Esophagus squamous epithelium (tissue), 5 donors: ENCODE measurements around the gene HNF4A. TPM values are rescaled to one million over a fixed set of nuclear protein-coding genes. Genes with fewer than 3 reads are reported as not detected.

Experiments used
- DNase-seq: peaks from one replicate; lab custom pipeline; 2025; lab: John Stamatoyannopoulos, UW
- H3K27ac ChIP-seq, 4 donors: fragments of 200-600 bp; sonication (generic); one replicate each; pipeline ENCODE4 v1.5.1; 2016 to 2019; ENCODE audit warnings: mild to moderate bottlenecking in 1 of 4
- H3K27me3 ChIP-seq, 4 donors: fragments of 200-600 bp; sonication (generic); 1 replicate in 3 of 4; 2 replicates in 1 of 4; pipeline versions ENCODE4 v1.5.1 to v1.6.0; 2017 to 2021; ENCODE audit warnings: antibody characterized with exemption in 1 of 4
- H3K36me3 ChIP-seq, 3 donors: fragments of 200-600 bp; sonication (generic); one replicate each; pipeline ENCODE4 v1.5.1; 2016 to 2019
- H3K4me1 ChIP-seq, 3 donors: fragments of 200-600 bp; sonication (generic); one replicate each; pipeline ENCODE4 v1.5.1; 2017 to 2019
- H3K4me3 ChIP-seq, 4 donors: fragments of 200-600 bp; sonication (generic); 1 replicate in 3 of 4; 2 replicates in 1 of 4; pipeline ENCODE4 v1.5.1; 2016 to 2019; ENCODE audit warnings: mild to moderate bottlenecking in 2 of 4, moderate library complexity in 1 of 4
- H3K9me3 ChIP-seq, 3 donors: fragments of 200-600 bp; sonication (generic); one replicate each; pipeline ENCODE4 v1.5.1; 2016 to 2019
- POLR2A ChIP-seq, 4 donors: fragments of 450-650 bp; IDR thresholded peaks; one replicate each; pipeline ENCODE4 v1.6.1; 2017; ENCODE audit warnings: antibody characterized with exemption in 4 of 4, mild to moderate bottlenecking in 4 of 4, moderate library complexity in 3 of 4
- WGBS, 2 donors: methylation state at CpG; one replicate each; pipeline ENCODE4 v1.1.5; 2018; 5-methylcytosine and 5-hydroxymethylcytosine counted together
- intact Hi-C: fragments of 100-400 bp; cut with DNase I; formaldehyde crosslinking; loops from one replicate; pipeline ENCODE4 v1.15.0; 2022
- total RNA-seq, 4 donors: library from RNA; depleted of rRNA; stranded (reverse); fragments of >200 nt; gene quantifications; one replicate each; pipeline ENCODE4 v1.1.0, GENCODE V29; 2016
- TF ChIP-seq, protein P1 (sequence below), 6 experiments: fragments of 450-650 bp in 4 of 6; fragments of 200-600 bp in 2 of 6; sonication (generic) in 2 of 6; IDR thresholded peaks; one replicate each; pipeline ENCODE4 v1.5.1; 2016 to 2019; ENCODE audit warnings: antibody characterized with exemption in 6 of 6, mild to moderate bottlenecking in 4 of 6, moderate library complexity in 4 of 6
- donor health status: DM: yes; HTN: yes; CAD: no.

The HNF4A gene
- total RNA-seq, 4 donors from 2014 or later: not detected

DNA sequence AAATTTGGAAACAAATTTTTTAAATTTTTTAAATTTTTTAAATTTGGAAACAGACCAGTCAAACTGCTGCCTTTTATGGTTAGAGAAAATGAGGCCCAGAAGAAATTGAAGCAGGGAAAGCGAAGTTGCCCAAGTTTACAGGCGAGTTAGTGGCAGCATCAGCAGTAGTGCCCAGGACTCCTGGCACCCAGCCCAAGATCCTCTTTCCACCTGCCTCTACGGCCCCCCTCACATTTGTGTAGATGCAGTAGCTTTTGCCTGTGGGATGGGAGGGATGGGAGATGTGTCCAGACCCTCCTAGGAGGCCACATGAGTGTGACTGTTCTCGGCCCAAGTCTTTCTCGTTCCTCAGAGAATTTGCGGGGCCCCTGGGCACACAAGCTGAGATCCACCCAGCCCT lies 49.8 kb downstream of the HNF4A start:
- Histone ChIP-seq H3K36me3 (no peaks in the 10 kb centered on the region), H3K27me3 (peaks cover 0 to 39% (median 0%) of the 10 kb centered on the region in 4 donors), H3K4me3 (no peak overlapping the region), H3K27ac (no peak overlapping the region), H3K9me3 (no peaks in the 10 kb centered on the region), H3K4me1 (peaks cover 0 to 26% (median 0%) of the 10 kb centered on the region in 3 donors)
- intact Hi-C loops: no loop called here
- no peak for DNase-seq
- 50 to 70% methylated on average over 3 to 6 of the region's 6 CpGs for WGBS, 2 donors
- TF ChIP-seq, protein P1, sequence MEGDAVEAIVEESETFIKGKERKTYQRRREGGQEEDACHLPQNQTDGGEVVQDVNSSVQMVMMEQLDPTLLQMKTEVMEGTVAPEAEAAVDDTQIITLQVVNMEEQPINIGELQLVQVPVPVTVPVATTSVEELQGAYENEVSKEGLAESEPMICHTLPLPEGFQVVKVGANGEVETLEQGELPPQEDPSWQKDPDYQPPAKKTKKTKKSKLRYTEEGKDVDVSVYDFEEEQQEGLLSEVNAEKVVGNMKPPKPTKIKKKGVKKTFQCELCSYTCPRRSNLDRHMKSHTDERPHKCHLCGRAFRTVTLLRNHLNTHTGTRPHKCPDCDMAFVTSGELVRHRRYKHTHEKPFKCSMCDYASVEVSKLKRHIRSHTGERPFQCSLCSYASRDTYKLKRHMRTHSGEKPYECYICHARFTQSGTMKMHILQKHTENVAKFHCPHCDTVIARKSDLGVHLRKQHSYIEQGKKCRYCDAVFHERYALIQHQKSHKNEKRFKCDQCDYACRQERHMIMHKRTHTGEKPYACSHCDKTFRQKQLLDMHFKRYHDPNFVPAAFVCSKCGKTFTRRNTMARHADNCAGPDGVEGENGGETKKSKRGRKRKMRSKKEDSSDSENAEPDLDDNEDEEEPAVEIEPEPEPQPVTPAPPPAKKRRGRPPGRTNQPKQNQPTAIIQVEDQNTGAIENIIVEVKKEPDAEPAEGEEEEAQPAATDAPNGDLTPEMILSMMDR (IDR thresholded peaks at IDR 0.05): no peak
- no peak for TF ChIP-seq POLR2A (IDR thresholded peaks at IDR 0.05)

DNA sequence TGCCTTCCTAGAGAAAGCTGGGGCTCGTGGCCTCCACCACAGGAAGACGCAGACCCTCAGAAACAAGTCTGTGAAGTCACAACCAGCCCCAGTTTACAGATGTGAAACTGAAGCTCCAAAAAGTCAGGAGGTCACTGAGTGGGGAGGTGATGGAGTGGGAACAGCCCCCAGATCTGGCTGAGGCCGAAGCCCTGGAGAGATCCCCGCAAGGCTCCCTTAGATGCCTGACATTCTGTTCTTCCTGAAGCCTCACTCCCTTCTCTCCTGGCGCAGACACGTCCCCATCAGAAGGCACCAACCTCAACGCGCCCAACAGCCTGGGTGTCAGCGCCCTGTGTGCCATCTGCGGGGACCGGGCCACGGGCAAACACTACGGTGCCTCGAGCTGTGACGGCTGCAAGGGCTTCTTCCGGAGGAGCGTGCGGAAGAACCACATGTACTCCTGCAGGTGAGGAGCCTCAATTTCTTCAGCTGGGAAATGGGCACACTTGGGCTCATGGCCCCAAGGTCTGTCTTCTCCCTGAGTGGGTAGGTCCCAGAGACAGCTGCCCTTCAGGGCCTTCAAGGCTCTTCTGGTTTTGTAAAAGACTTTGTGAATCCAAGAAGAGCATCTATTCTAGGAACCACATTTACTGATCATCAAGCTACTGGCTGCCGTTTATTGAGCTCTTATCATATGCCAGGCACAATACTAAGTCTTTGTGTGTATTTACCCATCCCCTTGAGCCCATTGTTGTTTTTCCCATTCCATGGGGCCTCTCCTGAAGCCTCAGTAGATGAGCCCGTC lies 50.5 kb downstream of the HNF4A start:
- no peaks in the 10 kb centered on the region for H3K36me3 ChIP-seq
- H3K4me3 ChIP-seq: no peak overlapping the region
- DNase-seq: no peak
- no peaks in the 10 kb centered on the region for H3K9me3 ChIP-seq
- 61 to 82% methylated on average over 8 to 15 of the region's 20 CpGs for WGBS, 2 donors
- peaks cover 0 to 26% (median 0%) of the 10 kb centered on the region in 3 donors for H3K4me1 ChIP-seq
- intact Hi-C loops: no loop called here
- peaks cover 0 to 33% (median 0%) of the 10 kb centered on the region in 4 donors for H3K27me3 ChIP-seq
- no peak overlapping the region for H3K27ac ChIP-seq
- TF ChIP-seq POLR2A (IDR thresholded peaks at IDR 0.05): no peak
- TF ChIP-seq, protein P1 (IDR thresholded peaks at IDR 0.05): no peak

DNA sequence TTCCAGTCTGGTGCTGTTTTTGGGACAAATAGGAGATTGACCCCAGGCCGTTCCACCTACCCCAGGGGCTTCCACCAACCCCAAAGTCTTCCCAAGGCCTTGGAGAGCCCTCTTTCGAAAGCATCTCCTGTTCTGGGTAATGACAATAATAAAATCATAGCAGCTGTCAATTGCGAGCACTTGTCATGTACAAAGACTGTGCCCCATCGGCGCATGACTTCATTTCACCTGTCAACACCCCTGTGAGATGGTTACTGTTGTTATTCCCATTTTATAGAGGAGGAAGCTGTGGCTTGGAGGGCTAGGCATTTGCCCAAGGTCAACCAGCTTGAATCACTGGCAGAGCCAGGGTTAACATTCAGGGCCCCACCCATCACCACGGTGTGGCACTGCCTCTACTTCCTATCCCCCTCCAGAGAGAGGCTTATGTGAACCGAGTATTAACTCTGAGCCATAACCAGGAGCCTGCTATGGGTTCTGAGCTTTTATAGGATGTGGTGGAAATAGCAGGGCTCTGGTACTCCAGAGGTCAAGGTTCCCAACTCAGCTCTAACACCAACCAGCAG lies 51.2 kb downstream of the HNF4A start:
- Histone ChIP-seq H3K36me3 (no peaks in the 10 kb centered on the region), H3K27ac (peak overlapping the region in 3 of 4 donors; percentile 39 to 54 (median 47)), H3K27me3 (peaks cover 0 to 31% (median 0%) of the 10 kb centered on the region in 4 donors), H3K9me3 (no peaks in the 10 kb centered on the region), H3K4me3 (no peak overlapping the region), H3K4me1 (peaks cover 0 to 26% (median 0%) of the 10 kb centered on the region in 3 donors)
- no peak for DNase-seq
- WGBS, 2 donors: 82% methylated on average over 5 of the region's 7 CpGs
- intact Hi-C loops: no loop called here
- TF ChIP-seq, protein P1 (IDR thresholded peaks at IDR 0.05): no peak
- TF ChIP-seq POLR2A (IDR thresholded peaks at IDR 0.05): no peak

DNA sequence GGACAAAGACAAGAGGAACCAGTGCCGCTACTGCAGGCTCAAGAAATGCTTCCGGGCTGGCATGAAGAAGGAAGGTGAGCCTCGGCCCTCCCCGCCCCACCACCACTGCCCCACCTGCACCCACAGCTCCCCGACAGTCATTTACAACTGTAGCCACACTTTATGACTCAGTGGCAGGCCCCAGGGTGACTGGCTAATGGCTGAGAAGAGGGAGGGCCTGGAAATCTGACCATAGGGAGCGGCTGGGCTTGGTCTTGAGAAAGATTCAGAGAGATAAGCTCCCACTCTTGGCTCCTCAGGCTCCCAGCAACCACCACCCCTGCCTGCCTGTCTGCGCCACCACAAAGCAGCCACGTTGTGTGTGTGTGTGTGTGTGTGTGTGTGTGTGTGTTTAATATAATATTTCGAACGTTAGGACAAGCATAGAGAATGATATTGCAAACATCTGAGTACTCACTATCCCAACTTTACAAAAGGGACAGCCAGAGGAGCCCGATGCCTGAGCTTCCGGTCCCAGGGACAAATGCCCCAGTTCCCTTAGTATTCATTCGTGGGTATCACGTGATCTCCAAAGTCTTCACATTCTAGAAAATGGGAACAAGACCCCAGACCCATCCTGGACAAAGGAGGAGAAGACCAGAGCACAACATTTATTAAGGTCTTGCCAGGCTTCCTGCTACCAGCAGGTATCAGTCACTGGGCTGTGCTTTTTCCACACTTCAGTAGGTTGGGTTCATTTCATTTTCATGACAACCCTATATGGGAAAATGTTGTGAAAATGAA lies 52.1 kb downstream of the HNF4A start:
- peaks cover 0 to 26% (median 0%) of the 10 kb centered on the region in 3 donors for H3K4me1 ChIP-seq
- no peak overlapping the region for H3K4me3 ChIP-seq
- H3K27ac ChIP-seq: peak overlapping the region in 3 of 4 donors; percentile 47 to 58 (median 54)
- no peaks in the 10 kb centered on the region for H3K36me3 ChIP-seq
- 47 to 72% methylated on average over 7 to 13 of the region's 14 CpGs for WGBS, 2 donors
- DNase-seq: no peak
- TF ChIP-seq, protein P1 (IDR thresholded peaks at IDR 0.05): no peak
- TF ChIP-seq POLR2A (IDR thresholded peaks at IDR 0.05): no peak
- peaks cover 0 to 28% (median 0%) of the 10 kb centered on the region in 4 donors for H3K27me3 ChIP-seq
- no peaks in the 10 kb centered on the region for H3K9me3 ChIP-seq
- intact Hi-C loops: no loop called here
